ENCODE results near the gene EID2B.
A peak's percentile ranks its signal among the peaks of the same experiment; 100 is the strongest.

GRCh38 chr19:39506944-39507714, 25.5 kb downstream of the EID2B start:
- no peak for TF ChIP-seq ZNF701 (tag by site-specific recombination; IDR thresholded peaks at IDR 0.05)
- no peak for TF ChIP-seq CTCF (tag by site-specific recombination; IDR thresholded peaks at IDR 0.05)
- no peak for TF ChIP-seq ZNF114 (tag by site-specific recombination; IDR thresholded peaks at IDR 0.05)
- peak; percentile 28; the same call in 1 of the 2 replicates for TF ChIP-seq MZF1 (tag by site-specific recombination; IDR thresholded peaks at IDR 0.05; ENCODE audit: borderline replicate concordance)
- peak; percentile 64; the same call in 1 of the 2 replicates for TF ChIP-seq ZNF785 (tag by site-specific recombination; IDR thresholded peaks at IDR 0.05)
